Epithelial cell of proximal tubule (primary cell): ENCODE results near the gene WDR18. TPM values are rescaled to one million over a fixed set of nuclear protein-coding genes. Genes with fewer than 3 reads are reported as not detected.

Experiments
- DNase-seq: peaks from one replicate; pipeline ENCODE4 v3.0.0-alpha.2; 2011; ENCODE audit warnings: low read depth
- H3K4me3 ChIP-seq: 2 replicates; pipeline ENCODE4 v1.5.1; 2011; ENCODE audit warnings: low read depth, mild to moderate bottlenecking, low read length
- CTCF ChIP-seq: conservative IDR thresholded peaks from 2 replicates; pipeline ENCODE4 v1.5.1; 2012; ENCODE audit warnings: low read depth, mild to moderate bottlenecking, low read length
- total RNA-seq: library from RNA; depleted of rRNA; stranded (reverse); fragments of >200 nt; gene quantifications from 2 replicates; pipeline ENCODE4 v1.2.3, GENCODE V29; 2015

WDR18 gene
- total RNA-seq, 1 donor from 2014 or later: 71.0 TPM

GRCh38 chr19:970695-971094 is 13.4 kb upstream of the WDR18 start:
- peak; percentile 71 for TF ChIP-seq CTCF
- no peak for DNase-seq
- H3K4me3 ChIP-seq: no peak overlapping the region

DNA sequence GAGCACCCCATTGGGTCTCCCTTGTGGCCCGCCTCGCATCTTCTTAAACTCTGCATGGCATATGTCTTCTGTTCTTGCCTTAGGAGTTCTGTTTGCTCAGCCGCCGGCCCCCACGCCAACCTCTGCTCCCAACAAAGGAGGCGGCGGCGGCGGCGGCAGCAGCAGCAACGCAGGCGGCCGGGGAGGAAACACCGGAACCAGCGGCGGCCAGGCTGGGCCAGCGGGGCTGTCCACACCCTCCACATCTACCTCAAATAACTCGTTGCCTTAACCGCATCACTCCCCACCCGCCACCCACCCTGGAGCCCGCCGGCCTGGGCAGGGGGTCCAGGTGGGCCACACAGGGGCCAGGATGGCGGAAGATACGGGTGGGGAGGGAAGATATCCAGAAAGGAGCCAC is 12.3 kb upstream of the WDR18 start:
- no peak for DNase-seq
- no peak overlapping the region for H3K4me3 ChIP-seq
- no peak for TF ChIP-seq CTCF

DNA sequence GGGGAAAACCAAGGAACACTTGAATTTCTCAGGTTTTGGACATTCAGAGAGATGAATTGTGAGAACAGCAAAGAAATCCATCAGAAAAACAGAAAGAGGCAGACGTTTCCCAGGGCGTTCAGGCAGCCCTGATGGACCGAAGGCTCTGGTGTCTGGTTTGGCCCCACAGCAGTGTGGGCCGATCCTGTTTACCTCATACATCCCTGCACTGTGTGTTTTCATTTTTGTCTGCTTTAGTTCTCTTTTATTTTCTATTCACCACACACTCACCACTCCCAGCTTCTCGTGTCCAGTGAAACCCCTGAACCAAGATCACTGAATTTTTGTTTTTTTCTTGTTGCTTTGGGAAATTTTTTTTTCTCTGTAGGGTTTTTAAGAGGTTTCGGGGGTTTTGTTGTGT is 11.9 kb upstream of the WDR18 start:
- no peak for TF ChIP-seq CTCF
- no peak for DNase-seq
- H3K4me3 ChIP-seq: no peak overlapping the region

- TF ChIP-seq CTCF: no peak
- no peak for DNase-seq
- H3K4me3 ChIP-seq: no peak overlapping the region
Measured at GRCh38 chr19:973726-974563, 10.2 kb upstream of the WDR18 start.

DNA sequence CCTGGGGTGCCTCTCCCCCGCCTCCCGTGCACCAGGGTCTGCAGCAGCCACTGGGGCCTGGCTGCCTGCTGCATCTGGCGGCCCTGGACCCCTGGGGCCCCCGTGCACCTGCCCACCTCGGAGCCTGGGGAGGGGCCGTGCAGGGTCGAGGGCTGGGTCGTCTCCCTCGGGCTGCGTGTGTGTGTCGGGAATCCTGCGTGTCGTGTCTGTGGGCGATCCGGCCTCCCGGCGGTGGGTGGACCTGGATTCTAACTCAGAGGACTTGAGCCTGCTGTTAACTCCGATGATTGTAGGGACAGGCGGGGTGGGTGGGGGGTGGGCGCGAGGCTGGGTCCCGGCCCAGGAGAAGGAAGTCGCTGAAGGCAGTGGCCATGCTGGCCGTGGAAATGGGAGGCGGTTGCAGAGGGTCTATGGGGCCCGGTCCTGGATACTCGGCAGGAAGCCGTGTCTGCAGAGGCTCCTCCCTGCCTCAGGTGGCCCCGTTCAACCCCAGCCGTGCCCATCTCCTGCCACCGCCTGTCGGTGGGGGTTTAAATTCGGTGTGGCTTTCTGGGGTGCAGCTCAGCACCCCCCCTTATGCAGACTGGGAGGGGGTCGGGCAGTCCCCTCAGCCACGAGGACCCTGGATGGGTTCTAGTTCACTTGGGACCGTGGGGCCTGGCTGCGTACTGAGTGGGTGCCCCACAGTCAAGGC is 9.4 kb upstream of the WDR18 start:
- no peak for TF ChIP-seq CTCF
- no peak overlapping the region for H3K4me3 ChIP-seq
- DNase-seq: no peak

DNA sequence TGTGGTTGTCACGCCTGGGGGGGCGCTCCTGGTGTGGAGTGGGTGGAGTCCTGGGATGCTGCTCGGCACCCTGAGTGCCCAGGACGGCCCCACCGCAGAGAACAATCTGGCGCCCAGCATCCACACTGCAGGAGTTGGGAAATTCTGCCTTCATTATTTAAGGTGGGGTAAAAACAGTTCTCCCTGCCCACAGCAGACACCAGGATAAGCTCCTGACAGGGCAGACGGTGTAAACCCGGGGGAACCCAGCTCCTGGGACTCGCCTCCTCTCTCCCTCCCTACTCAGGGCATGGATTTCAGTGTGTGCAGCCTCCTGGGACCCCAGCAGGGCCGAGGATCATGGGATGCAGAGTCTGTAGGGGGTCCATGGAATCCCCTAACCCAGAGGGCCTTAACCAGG is 7.7 kb upstream of the WDR18 start:
- DNase-seq: no peak
- no peak for TF ChIP-seq CTCF
- no peak overlapping the region for H3K4me3 ChIP-seq
